ENCODE measurements around the gene KCNAB2.

GRCh38 chr1:6149597-6149996 is 103.9 kb downstream of the KCNAB2 start:
- TF ChIP-seq CTCF (IDR thresholded peaks at IDR 0.05; ENCODE audit: low read length) (no peak), EZH2 (IDR thresholded peaks at IDR 0.05; ENCODE audit: borderline replicate concordance, low read length) (no peak)
